ENCODE results near the gene RNASE8.

Gene RNASE8

DNA sequence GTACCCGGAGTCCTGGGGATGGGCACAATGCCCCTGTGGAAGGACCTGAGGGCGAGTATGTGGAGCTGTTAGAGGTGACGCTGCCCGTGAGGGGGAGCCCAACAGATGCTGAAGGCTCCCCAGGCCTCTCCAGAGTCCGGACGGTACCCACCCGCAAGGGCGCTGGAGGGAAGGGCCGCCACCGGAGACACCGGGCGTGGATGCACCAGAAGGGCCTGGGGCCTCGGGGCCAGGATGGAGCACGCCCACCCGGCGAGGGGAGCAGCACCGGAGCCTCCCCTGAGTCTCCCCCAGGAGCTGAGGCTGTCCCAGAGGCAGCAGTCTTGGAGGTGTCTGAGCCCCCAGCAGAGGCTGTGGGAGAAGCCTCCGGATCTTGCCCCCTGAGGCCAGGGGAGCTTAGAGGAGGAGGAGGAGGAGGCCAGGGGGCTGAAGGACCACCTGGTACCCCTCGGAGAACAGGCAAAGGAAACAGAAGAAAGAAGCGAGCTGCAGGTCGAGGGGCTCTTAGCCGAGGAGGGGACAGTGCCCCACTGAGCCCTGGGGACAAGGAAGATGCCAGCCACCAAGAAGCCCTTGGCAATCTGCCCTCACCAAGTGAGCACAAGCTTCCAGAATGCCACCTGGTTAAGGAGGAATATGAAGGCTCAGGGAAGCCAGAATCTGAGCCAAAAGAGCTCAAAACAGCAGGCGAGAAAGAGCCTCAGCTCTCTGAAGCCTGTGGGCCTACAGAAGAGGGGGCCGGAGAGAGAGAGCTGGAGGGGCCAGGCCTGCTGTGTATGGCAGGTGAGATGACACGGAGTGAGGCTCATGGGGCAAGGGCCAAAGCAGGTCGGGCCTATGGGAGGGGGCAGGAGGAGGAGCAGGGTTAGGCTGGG lies 17.0 kb downstream of the RNASE8 start:
- DNase-seq = no peak

DNA sequence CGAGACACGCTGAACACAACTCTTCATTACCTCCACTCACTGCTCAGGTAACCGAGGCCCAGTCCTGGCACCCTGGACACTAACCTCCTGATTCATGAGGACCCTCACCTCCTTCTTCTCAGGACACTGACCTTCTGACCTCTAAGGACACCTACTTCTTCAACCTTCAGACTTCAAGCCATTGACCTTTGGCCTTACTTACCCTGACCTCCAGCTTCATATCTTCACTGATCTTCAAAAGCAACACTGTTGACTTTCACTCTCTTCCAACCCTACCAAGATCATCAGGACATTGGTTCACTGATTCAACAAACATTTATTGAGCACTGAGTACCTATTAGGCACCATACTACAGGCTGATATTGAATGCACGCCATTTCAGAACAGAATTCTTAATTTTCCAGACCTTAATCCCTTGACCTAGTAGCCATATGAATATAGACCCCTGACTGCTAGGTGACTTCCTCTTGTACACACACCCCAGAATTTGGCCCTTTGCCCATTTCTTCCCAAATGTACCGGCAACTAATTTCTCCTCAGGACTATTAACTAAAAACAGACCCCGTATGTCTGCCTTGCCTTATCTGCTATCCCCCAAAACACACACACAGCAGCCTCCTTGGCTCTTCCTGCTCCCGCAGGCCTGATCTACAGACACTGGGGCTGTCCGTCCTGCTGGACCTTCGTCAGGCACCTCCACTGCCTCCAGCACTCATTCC lies 18.3 kb downstream of the RNASE8 start:
- no peak for DNase-seq

DNA sequence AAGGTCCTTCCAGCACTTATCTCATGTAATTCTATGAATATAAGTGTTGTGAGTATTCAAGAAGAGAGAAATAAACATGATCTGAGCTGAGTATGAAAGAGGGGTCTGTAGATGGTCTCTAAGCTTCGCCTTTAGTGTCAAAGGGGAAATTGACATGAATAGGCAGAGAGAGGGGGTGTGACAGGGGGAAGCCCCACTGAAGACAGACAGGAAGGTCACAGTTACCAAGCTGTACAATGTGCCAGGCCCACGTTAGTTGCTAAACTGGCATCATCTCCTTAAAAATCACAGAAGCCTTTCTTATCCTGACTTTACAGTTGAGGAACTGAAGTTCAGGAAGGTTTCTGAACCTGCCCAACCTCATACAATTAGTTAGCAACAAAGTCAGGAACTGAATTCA lies 20.1 kb downstream of the RNASE8 start:
- no peak for DNase-seq

DNA sequence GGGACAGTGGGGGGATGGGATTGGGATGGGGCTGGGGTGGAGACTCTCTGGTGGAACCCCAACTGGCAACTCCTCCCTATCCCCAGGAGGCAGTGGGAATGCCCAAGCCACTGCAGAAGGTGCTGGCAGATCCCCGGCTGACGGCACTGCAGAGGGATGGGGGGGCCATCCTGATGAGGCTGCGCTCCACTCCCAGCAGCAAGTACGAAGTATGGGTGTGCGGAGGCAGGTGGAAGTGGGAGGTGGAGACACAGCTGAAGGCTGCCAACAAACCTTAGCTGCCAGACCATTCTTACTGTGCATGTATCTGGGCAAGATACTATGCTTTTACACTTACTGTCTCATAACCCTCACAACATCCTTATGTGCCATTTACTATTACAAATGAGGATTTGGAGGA lies 20.7 kb downstream of the RNASE8 start:
- no peak for DNase-seq

DNA sequence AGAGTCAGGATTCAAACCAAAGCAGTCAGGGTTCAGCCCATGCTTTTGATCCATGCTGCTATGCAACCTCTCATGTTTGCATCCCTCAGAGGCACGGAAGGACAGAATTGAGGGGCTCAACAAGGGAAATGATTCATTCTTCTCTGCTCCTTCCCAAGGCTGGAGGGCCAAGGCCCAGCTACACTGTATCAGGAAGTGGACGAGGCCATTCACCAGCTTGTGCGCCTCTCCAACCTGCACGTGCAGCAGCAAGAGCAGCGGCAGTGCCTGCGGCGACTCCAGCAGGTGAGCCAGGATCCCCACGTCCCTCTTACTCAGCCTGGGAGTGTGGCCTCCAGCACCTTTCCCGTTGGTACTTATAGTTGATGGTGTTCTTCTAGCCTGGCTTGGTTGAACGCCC lies 21.1 kb downstream of the RNASE8 start:
- DNase-seq = no peak

DNA sequence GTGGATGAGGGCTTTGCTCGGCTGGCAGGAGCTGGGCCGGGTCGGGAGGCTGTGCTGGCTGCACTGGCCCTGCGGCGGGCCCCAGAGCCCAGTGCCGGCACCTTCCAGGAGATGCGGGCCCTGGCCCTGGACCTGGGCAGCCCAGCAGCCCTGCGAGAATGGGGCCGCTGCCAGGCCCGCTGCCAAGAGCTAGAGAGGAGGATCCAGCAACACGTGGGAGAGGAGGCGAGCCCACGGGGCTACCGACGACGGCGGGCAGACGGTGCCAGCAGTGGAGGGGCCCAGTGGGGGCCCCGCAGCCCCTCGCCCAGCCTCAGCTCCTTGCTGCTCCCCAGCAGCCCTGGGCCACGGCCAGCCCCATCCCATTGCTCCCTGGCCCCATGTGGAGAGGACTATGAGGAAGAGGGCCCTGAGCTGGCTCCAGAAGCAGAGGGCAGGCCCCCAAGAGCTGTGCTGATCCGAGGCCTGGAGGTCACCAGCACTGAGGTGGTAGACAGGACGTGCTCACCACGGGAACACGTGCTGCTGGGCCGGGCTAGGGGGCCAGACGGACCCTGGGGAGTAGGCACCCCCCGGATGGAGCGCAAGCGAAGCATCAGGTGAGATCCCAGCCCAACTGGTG lies 24.0 kb downstream of the RNASE8 start:
- no peak for DNase-seq

DNA sequence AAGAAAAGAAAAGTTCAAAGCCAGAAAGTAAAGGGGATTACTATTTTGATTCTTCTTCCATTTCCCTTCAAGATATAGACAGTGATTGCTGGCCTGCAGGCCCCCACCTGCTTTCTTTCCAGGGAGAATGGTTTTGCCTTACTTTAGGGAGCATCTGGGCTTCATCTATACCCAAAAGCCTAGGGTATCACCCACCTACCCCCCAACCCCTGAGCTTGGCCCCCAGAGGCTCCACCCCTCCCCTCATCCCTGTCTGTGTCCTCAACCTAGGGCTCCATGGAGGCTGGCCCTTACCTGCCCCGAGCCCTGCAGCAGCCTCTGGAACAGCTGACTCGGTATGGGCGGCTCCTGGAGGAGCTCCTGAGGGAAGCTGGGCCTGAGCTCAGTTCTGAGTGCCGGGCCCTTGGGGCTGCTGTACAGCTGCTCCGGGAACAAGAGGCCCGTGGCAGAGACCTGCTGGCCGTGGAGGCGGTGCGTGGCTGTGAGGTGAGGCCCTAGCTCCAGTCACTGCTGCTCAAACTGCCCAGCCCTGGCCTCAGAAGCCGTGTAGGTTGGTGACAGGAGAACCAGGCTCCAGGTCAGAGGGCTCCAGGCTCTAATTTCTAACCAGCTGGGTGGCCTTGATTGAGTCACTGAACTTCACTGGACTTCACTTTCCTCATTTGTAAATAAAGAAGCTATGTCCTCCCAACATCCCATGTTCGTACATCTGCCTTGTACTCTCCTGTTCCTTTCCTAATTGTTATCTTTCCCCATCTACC lies 26.1 kb downstream of the RNASE8 start:
- no peak for DNase-seq

DNA sequence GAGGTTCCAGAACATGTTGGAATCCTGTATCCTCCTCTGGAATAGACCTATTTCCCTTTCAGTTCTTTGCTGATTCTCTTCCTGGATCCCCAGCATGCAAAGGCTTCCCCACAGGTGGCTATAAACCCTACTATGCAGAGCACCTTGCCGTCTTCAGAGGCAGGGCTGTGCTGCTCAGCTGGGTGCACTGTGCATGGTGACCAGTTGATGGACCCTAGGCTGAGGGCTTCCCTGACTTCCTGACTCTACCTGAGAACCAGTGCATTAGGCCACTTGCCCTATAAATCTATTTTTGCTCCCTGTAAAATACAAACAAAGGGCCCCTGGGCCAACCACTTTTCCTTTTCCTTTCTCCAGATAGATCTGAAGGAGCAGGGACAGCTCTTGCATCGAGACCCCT lies 26.8 kb downstream of the RNASE8 start:
- no peak for DNase-seq

DNA sequence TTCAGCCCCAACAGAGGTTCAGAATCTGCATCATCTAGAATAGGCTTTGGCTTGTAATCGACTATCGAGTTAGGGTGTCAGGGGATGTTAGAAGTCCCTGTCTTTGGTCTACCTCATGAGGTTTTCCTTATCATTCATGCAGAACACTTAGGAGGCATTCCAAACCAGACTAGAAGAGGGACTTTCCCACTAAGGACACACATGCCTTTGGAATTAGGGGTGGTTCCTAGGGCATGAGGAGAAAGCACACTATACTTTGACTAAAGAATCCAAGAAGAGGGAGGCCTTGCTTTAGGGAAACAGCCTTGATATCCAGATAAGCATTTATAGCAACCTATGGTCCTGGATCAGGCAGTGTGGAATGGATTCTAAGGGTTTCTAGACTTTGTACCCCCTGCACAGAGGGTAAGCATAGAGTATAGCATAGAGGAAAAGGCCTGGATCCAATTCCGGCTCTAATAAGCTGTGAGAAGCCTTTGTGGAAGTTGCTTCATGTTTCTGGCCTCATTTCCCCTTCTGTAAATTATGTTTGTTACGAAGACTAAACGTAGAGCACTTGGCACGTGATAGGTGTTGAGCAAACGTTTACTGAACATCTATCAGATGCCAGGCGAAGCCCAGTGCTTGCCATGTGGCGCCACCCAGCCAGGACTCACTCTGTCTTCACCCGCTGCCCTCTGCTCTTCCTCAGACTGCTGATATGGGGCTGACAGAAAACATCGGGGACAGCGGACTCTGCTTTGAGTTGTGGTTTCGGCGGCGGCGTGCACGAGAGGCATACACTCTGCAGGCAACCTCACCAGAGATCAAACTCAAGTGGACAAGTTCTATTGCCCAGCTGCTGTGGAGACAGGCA lies 27.6 kb downstream of the RNASE8 start:
- no peak for DNase-seq

DNA sequence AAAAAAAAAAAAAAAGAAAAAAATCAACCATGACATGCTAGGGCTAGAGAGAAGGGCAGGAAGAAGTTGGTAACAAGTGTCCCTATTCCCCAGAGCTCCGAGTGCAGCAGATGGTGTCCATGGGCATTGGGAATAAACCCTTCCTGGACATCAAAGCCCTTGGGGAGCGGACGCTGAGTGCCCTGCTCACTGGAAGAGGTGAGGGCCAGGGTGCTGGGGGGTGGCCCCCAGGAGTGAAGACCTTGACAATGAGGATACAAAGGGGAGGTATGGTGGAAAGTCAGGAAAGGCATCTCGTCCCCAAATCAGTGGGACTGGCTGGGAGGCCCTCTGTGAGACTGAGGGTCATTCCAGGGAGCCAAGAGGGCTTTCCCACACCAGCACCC lies 29.3 kb downstream of the RNASE8 start:
- no peak for DNase-seq

DNA sequence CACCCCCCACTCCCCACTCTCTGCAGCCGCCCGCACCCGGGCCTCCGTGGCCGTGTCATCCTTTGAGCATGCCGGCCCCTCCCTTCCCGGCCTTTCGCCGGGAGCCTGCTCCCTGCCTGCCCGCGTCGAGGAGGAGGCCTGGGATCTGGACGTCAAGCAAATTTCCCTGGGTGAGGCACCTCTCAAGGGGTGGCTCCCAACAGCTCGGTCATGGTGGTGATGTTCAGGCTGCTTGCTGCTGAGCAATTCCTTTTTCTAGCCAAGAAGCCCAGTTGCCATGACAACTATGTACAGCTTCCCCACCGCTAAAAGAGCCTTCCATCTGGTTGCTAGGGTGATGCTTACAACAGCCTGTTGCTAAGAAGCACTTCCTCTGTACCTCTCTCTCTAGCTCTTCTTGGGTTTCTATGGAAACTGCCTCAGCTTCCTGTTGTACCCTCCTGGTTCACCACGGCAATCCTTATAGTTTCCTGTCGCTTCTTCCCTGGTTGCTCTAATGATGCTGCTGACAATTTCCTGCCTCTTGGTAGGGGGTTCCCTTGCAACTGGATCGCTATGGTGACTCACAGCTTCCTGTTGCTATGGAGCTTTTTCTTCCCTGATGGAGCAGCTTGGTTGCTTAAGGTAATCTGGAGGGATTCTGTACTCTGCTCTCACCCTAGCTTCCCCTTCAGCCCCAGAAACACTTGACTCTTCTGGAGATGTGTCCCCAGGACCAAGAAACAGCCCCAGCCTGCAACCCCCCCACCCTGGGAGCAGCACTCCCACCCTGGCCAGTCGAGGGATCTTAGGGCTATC lies 29.9 kb downstream of the RNASE8 start:
- DNase-seq = peak; percentile 80

DNA sequence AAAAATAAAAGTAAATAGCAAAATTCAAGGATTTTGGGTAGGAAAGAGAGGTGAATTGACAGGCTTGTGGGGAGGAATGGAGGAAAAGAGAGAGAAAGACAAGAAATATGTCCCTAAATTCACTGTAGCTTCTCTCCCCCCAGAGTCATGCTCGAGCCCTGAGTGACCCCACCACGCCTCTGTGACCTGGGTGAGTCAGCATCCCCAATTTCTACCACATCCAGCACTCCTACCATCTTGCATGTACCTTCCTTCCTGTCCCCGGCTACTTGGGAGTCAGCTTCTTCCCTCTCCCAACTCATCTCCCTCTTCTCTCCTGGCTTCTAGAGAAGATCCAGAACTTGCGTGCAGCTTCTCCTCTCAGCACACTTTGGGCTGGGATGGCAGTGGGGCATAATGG lies 31.1 kb downstream of the RNASE8 start:
- DNase-seq = no peak

DNA sequence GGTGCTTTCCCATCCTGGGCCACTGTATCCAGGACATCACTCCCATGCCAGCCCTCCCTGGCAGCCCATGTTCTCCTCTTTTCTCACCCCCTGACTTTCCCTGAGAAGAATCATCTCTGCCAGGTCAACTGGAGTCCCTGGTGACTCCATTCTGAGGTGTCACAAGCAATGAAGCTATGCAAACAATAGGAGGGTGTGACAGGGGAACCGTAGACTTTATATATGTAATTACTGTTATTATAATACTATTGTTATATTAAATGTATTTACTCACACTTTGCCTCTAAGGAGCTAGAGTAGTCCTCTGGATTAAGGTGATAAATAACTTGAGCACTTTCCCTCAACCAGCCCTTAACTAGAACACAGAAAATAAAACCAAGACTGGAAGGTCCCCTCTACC lies 31.6 kb downstream of the RNASE8 start:
- DNase-seq = no peak

DNA sequence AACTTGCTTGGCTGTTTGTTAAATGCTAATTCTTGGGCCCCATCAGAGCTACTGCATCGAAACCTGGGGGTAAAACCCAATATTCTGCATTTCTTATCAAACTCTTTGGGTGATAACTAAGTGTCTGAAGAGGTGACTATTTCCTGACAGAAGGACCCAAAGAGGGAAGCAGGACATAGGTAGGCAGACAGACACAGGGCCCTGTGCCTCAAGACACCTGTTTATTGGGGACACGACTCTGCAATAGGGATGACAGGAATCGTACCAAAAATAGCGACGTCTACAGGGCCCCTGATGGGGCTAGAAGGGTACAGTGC lies 32.2 kb downstream of the RNASE8 start:
- no peak for DNase-seq

DNA sequence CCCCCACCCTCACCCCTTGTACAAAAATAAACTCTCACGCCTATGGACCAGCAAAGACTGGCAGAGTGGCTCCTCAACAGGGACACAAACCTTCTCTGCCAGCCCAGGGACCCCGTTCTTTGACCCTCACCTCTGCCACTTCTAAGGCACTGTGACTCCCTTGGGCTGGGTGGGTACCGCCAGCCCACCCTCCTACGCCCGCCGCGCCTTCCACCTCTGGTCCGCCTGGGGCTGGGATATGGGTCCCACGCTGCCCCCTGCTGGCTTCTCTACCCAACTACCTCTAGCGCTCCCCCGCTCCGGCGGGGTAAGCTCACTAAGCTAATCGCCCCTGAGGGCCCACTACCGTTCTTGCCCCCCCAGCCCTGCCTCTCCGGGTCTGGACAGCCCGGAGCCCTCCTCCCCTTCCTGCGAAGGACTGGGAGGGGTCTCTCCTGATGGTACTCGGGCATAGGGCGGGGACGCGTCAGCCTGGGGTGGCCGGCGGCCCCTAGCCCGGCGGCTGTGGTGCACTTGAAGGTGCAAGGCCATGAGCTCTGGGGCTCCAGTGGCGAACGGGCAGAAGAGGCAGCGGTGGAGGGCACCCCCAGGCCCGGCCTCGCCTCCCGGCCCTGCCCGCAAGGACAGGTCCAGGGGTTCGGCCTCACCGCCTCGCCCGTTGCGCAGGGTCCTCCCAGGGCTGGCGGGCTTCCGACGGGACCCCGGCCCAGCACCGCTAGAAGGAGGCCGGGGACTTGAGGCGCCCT lies 32.7 kb downstream of the RNASE8 start:
- no peak for DNase-seq

DNA sequence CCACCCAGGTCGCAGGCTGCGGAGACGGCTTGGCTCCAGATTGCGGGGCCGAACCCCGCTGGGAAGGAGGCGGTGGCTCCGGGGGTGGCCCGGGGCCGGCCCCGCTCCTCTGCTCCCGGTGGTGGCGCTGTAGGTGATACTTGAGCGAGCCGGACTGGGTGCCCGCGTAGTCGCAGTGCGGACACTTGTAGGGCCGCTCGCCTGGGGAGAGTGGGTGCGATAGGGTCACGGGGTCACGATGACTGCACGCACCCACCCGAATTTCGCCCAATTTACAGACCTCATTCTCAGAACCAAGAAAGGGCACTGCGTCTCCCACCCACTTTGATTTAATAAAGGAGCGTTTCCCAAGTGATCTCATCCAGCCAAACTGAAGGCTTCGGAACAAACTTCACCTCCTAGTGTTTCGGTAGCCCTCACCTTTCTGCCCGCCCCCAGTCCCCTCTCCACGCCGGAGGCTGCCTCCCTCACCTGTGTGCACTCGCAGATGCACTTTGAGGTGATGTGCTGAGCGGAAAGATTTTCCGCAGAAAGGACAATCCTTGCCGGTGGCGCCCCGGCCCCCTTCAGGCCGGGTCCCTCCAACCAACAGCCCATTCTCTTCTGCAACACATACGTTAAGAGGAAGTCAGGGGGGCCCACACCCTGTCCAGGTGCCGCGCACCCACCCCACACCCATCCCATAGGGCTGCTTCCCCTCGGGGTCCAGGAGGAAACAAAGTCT lies 33.5 kb downstream of the RNASE8 start:
- DNase-seq = no peak

DNA sequence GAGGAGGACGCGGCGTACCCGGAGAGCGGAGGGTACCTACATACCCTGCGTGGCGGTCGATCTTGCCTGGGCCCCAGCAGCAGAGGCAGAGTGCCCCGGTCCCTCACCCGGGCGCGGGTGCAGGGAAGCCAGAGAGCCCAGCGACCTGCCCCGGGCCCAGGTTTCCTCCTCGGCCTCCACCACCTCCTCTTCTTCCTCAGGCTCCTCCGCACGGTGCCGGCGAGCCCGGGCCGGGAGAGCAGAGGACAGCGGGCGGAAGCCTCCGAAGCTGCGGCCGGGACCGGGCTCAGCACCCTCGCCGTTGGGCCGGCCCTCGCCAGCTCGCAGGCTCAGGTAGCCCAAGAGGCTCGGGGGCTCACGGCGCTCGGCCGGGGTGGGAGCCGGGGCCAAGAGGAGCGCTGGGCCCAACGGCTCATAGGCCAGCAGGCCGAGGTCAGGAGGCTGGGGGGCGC lies 34.2 kb downstream of the RNASE8 start:
- no peak for DNase-seq

DNA sequence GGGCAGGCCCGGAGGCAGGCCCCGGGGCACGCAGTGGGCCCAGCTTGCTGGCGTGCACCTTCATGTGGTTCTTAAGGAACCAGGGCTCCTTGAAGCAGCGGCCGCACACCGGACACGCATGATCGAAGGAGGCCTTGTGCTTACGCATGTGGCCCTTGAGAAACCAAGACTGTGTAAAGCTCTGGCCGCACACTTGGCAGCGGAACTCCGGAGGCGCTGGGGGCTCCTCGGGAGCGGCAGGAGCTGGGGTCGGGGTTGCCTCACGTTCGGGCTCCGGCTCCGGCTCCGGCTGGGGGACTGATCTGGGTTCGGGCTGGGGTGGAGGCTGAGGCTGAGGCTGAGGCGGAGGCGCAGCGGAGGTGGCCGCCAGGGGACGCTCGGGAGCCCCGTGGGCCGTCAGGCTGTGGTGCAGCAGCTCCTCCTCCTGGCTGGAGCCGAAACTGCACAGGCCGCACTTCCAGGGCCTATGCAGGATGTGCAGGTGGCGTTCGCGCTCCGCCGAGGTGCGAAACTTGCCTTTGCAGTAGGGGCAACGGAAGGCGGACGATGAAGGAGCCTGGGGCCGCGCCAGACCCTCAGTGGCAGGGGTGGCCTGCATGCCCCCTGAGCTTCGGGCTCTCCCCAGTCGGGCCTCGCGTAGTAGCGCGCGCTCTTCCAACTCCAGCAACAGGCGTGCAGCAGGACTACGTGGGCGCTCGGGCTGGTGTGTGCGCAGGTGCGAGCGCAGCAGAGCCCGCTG lies 34.8 kb downstream of the RNASE8 start:
- peak; percentile 90 for DNase-seq

DNA sequence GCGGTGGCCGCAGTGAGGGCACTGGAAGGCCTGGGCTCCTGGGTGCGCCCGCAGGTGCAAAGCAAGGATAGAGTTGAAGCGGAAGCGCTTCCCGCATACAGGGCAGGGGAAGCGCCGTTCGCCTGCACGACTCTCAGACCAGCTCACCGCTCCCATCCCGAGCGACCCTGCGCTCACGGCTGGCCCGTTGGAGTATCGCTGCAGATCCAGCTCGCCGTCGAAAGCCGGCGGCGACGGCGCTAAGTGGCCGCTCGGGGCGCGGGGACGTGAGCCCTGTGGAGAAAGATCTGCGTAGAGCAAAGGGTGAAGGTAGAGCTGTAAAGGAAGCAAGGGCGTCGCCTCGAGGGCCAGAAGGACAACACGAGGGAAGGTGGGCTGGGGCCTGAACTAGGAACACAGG lies 35.4 kb downstream of the RNASE8 start:
- DNase-seq = no peak
